Kidney (tissue), 14 donors: ENCODE results near the gene ADARB1. TPM values are rescaled to one million over a fixed set of nuclear protein-coding genes. Genes with fewer than 3 reads are reported as not detected.

ENCODE experiments used
- DNase-seq, 5 donors: peaks; one replicate each; pipeline ENCODE4 v3.0.0-alpha.2; 2013 to 2020
- FAIRE-seq: peaks from 2 replicates; lab custom pipeline; 2012; peaks lifted over from hg19 to GRCh38; lab: Jason Lieb, UNC
- H3K27ac ChIP-seq, 2 donors: one replicate each; pipeline ENCODE4 v1.7.0; 2013; ENCODE audit warnings: low read depth in 2 of 2, low read length in 2 of 2, inconsistent platforms in 1 of 2
- H3K27me3 ChIP-seq: one replicate; pipeline ENCODE4 v1.7.1; 2013; ENCODE audit warnings: low read length, inconsistent platforms; ENCODE audit not compliant: control insufficient read depth, insufficient read depth
- H3K36me3 ChIP-seq, 3 donors: one replicate each; pipeline versions ENCODE4 v1.7.0 to v1.7.1; 2013; ENCODE audit warnings: low read length in 3 of 3, control low read depth in 1 of 3, inconsistent platforms in 1 of 3; ENCODE audit not compliant: insufficient read depth in 3 of 3, control insufficient read depth in 2 of 3
- H3K4me1 ChIP-seq, 3 donors: one replicate each; pipeline versions ENCODE4 v1.7.0 to v1.7.1; 2013; ENCODE audit warnings: low read length in 3 of 3, inconsistent platforms in 1 of 3, low read depth in 1 of 3; ENCODE audit not compliant: control insufficient read depth in 2 of 3, insufficient read depth in 2 of 3
- H3K4me3 ChIP-seq, 3 donors: one replicate each; pipeline versions ENCODE4 v1.7.0 to v1.8.1; 2013; ENCODE audit warnings: low read length in 3 of 3, control low read depth in 1 of 3, inconsistent platforms in 1 of 3
- H3K9ac ChIP-seq, 3 donors: one replicate each; pipeline versions ENCODE4 v1.7.0 to v1.7.1; 2013; ENCODE audit warnings: low read length in 3 of 3, control low read depth in 1 of 3, inconsistent platforms in 1 of 3
- H3K9me3 ChIP-seq, 3 donors: one replicate each; pipeline versions ENCODE4 v1.7.0 to v1.7.1; 2013; ENCODE audit warnings: low read length in 3 of 3, control low read depth in 1 of 3, inconsistent platforms in 1 of 3; ENCODE audit not compliant: control insufficient read depth in 2 of 3, insufficient read depth in 1 of 3
- intact Hi-C: fragments of 100-400 bp; cut with DNase I; formaldehyde crosslinking; loops from one replicate; pipeline ENCODE4 v1.11.1; 2022
- polyA plus RNA-seq: library from polyadenylated mRNA; stranded (reverse); fragments of 350-450 nt; fragmentation: Illumina TruSeq; extraction: RNeasy Lipid Tissue Mini Kit (QIAGEN cat#74804); gene quantifications from one replicate; pipeline ENCODE4 v1.2.3, GENCODE V29; 2014; ENCODE audit warnings: low read depth, low replicate concordance; ENCODE audit not compliant: insufficient read depth
- total RNA-seq: library from RNA; stranded (reverse); fragmentation: NEBNext Ultra II Directional; extraction: Animal tissue kit (Norgen Biotek cat#: 25700); gene quantifications from one replicate; pipeline ENCODE4 v1.2.1, GENCODE V29; 2021
- TF ChIP-seq, protein P1 (sequence below): IDR thresholded peaks from 3 replicates; pipeline ENCODE4 v1.5.1; 2012; ENCODE audit warnings: mild to moderate bottlenecking, moderate library complexity, borderline replicate concordance; ENCODE audit not compliant: insufficient read depth; ENCODE audit errors: extremely low read depth
- donor health status: control.
- donor health status: control.
- donor health status: control.
- donor health status: control.
- donor health status: control.
- donor health status: DM: yes; HTN: yes; CAD: no.
- donor health status: Normal renal cell carcinoma (clear cell type).

The ADARB1 gene
- total and polyA plus RNA-seq, 2 donors from 2014 or later = 6.7 to 34.9 TPM

DNA sequence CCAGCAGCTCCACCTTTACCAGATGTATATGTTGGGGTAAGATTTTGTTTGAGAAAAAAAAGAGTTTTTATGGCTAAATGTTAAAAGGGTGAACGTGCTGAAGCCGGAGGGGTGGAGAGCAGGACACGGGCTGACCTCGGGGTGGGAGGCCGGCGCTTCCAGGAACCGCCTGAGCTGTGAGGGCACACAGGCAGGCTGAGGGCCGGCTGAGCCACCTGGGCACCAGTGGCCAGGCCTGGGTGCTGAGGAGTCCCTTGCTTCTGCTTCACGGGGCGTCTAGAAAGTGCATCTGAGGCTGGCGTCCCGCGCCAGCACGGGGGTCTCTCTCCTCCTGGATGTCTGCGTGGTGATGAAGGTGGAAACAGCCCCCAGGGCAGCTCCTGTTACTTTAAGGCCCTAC, 33.6 kb upstream of the ADARB1 start:
- DNase-seq (peak in 1 of 5 donors; percentile 23), FAIRE-seq (no peak)
- H3K36me3 ChIP-seq = no peaks in the 10 kb centered on the region
- H3K9me3 ChIP-seq = peaks cover 0 to 2% (median 0%) of the 10 kb centered on the region in 3 donors
- H3K27me3 ChIP-seq = no peaks in the 10 kb centered on the region
- H3K9ac ChIP-seq = no peak overlapping the region
- H3K4me3 ChIP-seq = no peak overlapping the region
- TF ChIP-seq, protein P1, sequence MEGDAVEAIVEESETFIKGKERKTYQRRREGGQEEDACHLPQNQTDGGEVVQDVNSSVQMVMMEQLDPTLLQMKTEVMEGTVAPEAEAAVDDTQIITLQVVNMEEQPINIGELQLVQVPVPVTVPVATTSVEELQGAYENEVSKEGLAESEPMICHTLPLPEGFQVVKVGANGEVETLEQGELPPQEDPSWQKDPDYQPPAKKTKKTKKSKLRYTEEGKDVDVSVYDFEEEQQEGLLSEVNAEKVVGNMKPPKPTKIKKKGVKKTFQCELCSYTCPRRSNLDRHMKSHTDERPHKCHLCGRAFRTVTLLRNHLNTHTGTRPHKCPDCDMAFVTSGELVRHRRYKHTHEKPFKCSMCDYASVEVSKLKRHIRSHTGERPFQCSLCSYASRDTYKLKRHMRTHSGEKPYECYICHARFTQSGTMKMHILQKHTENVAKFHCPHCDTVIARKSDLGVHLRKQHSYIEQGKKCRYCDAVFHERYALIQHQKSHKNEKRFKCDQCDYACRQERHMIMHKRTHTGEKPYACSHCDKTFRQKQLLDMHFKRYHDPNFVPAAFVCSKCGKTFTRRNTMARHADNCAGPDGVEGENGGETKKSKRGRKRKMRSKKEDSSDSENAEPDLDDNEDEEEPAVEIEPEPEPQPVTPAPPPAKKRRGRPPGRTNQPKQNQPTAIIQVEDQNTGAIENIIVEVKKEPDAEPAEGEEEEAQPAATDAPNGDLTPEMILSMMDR = no peak
- intact Hi-C loops = no loop called here
- peaks cover 0 to 5% (median 0%) of the 10 kb centered on the region in 3 donors for H3K4me1 ChIP-seq
- peak overlapping the region in 1 of 2 donors; percentile 61 for H3K27ac ChIP-seq

DNA sequence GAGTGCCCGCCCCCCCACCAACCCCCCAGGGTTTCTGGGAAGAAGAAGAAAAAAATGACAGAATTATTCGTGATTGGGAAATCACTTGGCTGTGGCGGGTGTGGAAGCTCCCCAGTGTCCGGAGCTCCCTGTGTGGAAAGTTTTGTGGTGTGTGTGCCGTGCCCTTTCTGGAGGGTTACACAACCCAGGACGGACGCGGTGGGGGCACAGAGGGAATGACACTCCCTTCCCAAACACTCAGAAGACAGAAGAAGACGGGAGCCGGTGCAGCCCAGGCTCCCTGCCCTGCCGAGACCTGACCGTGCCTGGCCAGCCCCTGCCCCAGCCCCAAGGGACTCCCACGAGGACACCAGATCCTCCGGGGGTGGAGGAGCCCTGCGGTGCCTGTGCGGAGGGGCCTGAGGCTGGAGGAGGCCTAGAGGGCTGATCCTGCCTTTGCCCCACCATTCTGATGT, 33.0 kb upstream of the ADARB1 start:
- TF ChIP-seq, protein P1 = no peak
- no peak overlapping the region for H3K4me3 ChIP-seq
- no peak overlapping the region for H3K27ac ChIP-seq
- H3K27me3 ChIP-seq = no peaks in the 10 kb centered on the region
- no peaks in the 10 kb centered on the region for H3K36me3 ChIP-seq
- peaks cover 0 to 2% (median 0%) of the 10 kb centered on the region in 3 donors for H3K9me3 ChIP-seq
- FAIRE-seq (no peak), DNase-seq (peak in 2 of 5 donors; percentile 36 to 95)
- H3K4me1 ChIP-seq = peaks cover 0 to 5% (median 0%) of the 10 kb centered on the region in 3 donors
- no peak overlapping the region for H3K9ac ChIP-seq
- intact Hi-C loops = no loop called here

DNA sequence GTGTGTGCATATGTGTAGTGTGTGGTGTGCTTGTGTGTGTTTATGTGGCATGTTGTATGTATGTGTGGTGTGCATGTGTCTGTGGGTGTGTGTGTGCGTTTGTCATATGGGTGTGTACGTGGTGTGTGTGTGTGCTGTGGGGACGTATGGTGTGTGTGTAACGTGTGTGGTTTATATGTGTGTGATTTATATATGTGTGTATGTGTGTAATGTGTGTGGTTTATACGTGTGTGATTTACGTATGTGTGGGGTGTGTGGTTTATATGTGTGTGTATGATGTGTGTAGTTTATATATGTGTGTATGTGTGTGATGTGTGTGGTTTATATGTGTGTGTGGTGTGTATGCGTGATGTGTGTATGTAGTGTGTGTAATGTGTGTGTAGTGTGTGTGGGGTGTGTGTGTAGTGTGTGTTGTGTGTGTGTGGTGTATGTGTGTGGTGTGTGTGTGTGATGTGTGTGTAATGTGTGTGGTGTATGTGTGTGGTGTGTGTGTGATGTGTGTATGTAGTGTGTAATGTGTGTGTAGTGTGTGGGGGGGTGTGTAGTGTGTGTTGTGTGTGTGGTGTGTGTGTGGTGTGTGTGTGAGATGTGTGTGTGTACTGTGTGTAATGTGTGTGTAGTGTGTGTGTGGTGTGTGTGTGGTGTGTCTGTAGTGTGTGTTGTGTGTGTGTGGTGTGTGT, 32.3 kb upstream of the ADARB1 start:
- Histone ChIP-seq H3K4me1 (peaks cover 0 to 5% (median 0%) of the 10 kb centered on the region in 3 donors), H3K27me3 (no peaks in the 10 kb centered on the region), H3K36me3 (no peaks in the 10 kb centered on the region), H3K9me3 (no peaks in the 10 kb centered on the region), H3K9ac (no peak overlapping the region), H3K27ac (no peak overlapping the region), H3K4me3 (no peak overlapping the region)
- FAIRE-seq = no peak
- no peak for DNase-seq
- TF ChIP-seq, protein P1 = no peak
- intact Hi-C loops = no loop called here
